IPS DF 6.9 (cell line): ENCODE measurements around the gene ARHGAP42.

Source experiments
- DNase-seq: peaks from one replicate; pipeline ENCODE4 v3.0.0-alpha.2; 2013; ENCODE audit warnings: low read depth, low spot score
- H3K27ac ChIP-seq: one replicate; pipeline ENCODE4 v1.5.1; 2013; ENCODE audit warnings: low read length, control low read depth
- H3K27me3 ChIP-seq: 2 replicates; pipeline ENCODE4 v1.6.1; 2013; ENCODE audit warnings: mild to moderate bottlenecking, low read length; ENCODE audit not compliant: control insufficient read depth, insufficient read depth
- H3K36me3 ChIP-seq: 2 replicates; pipeline ENCODE4 v1.6.1; 2013; ENCODE audit warnings: low read length; ENCODE audit not compliant: control insufficient read depth, insufficient read depth
- H3K4me1 ChIP-seq: 2 replicates; pipeline ENCODE4 v1.6.1; 2013; ENCODE audit warnings: low read length; ENCODE audit not compliant: control insufficient read depth, insufficient read depth
- H3K4me3 ChIP-seq: 2 replicates; pipeline ENCODE4 v1.5.1; 2013; ENCODE audit warnings: mild to moderate bottlenecking, low read length
- H3K9me3 ChIP-seq: 2 replicates; pipeline ENCODE4 v1.6.1; 2013; ENCODE audit warnings: low read length, inconsistent platforms; ENCODE audit not compliant: control insufficient read depth, insufficient read depth
- WGBS: extraction: QIAGEN DNeasy Blood & Tissue Kit; methylation state at CpG from one replicate; pipeline ENCODE4 v1.1.7; 2013; ENCODE audit warnings: mixed read lengths, missing lambda C conversion rate; ENCODE audit not compliant: insufficient read length, insufficient coverage; 5-methylcytosine and 5-hydroxymethylcytosine counted together

ARHGAP42 gene, protein sequence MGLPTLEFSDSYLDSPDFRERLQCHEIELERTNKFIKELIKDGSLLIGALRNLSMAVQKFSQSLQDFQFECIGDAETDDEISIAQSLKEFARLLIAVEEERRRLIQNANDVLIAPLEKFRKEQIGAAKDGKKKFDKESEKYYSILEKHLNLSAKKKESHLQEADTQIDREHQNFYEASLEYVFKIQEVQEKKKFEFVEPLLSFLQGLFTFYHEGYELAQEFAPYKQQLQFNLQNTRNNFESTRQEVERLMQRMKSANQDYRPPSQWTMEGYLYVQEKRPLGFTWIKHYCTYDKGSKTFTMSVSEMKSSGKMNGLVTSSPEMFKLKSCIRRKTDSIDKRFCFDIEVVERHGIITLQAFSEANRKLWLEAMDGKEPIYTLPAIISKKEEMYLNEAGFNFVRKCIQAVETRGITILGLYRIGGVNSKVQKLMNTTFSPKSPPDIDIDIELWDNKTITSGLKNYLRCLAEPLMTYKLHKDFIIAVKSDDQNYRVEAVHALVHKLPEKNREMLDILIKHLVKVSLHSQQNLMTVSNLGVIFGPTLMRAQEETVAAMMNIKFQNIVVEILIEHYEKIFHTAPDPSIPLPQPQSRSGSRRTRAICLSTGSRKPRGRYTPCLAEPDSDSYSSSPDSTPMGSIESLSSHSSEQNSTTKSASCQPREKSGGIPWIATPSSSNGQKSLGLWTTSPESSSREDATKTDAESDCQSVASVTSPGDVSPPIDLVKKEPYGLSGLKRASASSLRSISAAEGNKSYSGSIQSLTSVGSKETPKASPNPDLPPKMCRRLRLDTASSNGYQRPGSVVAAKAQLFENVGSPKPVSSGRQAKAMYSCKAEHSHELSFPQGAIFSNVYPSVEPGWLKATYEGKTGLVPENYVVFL

DNA sequence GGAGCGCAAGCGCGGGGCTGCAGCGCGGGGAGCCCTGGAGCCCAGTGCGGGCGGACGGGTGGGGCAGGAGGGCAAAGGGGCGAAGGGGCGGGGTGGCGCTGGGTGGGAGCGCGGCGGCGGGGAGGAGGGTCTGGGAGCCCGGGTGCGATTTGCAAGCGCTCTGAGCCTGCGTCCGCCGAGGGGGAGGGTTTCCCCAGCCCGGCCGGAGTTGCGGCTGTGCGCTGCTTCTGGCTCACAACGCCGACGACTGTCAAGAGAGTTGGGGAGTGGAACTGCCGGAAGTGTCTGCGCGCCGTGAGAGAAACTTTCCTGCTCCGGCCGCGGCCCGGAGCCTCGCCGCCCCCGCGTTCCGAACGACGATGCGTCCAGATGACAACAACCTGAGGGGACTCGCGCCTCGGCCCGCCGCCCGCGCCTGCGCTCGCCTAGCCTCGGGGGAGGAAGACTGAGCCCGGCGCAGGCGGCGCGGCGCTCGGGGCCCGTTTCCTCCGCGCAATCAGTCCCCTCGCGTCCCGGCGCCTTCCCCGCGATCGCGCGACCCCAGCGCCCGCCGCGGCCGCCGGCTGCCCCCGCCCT lies at the start of gene ARHGAP42:
Gene ARHGAP42 (plus strand): TSS at position 235 of the 576 bp plus-strand sequence. CDS start 391 bp downstream, outside the sequence.
- Histone ChIP-seq H3K27me3 (no peaks in the 10 kb centered on the region), H3K9me3 (no peaks in the 10 kb centered on the region), H3K4me3 (peak within 1 kb of the TSS; percentile 85; the same call in 1 of the 2 replicates), H3K36me3 (no peaks in the 10 kb centered on the region), H3K27ac (no peak within 1 kb of the TSS), H3K4me1 (no peaks in the 10 kb centered on the region)
- WGBS, result no CpG with 5 or more reads among the region's 80 CpGs
- DNase-seq, result no peak

DNA sequence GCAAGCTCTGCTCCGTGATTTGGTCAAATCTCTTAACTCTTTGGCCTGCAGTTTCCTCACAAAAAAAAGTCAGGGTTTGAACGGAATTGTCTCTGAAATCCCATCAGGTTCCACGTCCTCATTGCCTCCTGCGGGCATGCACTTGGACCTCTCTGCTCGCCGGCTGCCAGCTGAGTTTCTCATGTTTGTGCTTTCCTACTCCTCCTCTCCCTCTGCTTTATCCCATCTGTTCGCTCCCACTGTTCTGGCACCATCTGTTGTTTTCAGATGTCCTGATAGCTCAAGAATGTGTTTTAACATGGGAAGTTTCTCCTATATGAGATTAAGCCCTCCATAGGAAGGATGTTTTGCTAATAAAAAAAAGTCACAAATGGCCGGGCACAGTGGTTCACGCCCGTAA lies 49.4 kb upstream of the ARHGAP42 start:
- no peak for DNase-seq
- WGBS, result no CpG with 5 or more reads among the region's 10 CpGs

GRCh38 chr11:100638648-100639047 lies 48.4 kb upstream of the ARHGAP42 start:
- DNase-seq, result no peak
- no peaks in the 10 kb centered on the region for H3K9me3 ChIP-seq
- no peaks in the 10 kb centered on the region for H3K36me3 ChIP-seq
- no peak overlapping the region for H3K4me3 ChIP-seq
- no peaks in the 10 kb centered on the region for H3K27me3 ChIP-seq
- H3K4me1 ChIP-seq, result no peaks in the 10 kb centered on the region; the same call in 1 of the 2 replicates
- no CpG with 5 or more reads among the region's 1 CpG for WGBS
- H3K27ac ChIP-seq, result no peak overlapping the region

More for the DNA sequence above, 49.4 kb upstream of the ARHGAP42 start:
- H3K36me3 ChIP-seq, result no peaks in the 10 kb centered on the region
- no peaks in the 10 kb centered on the region; the same call in 1 of the 2 replicates for H3K4me1 ChIP-seq
- no peak overlapping the region for H3K27ac ChIP-seq
- no peaks in the 10 kb centered on the region for H3K27me3 ChIP-seq
- H3K9me3 ChIP-seq, result no peaks in the 10 kb centered on the region
- no peak overlapping the region for H3K4me3 ChIP-seq

GRCh38 chr11:100639140-100639539 lies 47.9 kb upstream of the ARHGAP42 start:
- Histone ChIP-seq H3K4me3 (no peak overlapping the region), H3K27me3 (no peaks in the 10 kb centered on the region), H3K27ac (no peak overlapping the region), H3K4me1 (no peaks in the 10 kb centered on the region; the same call in 1 of the 2 replicates), H3K9me3 (no peaks in the 10 kb centered on the region), H3K36me3 (no peaks in the 10 kb centered on the region)
- no CpG with 5 or more reads among the region's 9 CpGs for WGBS
- no peak for DNase-seq

- Histone ChIP-seq H3K4me3 (no peak overlapping the region), H3K27ac (no peak overlapping the region), H3K36me3 (no peaks in the 10 kb centered on the region), H3K9me3 (no peaks in the 10 kb centered on the region), H3K27me3 (no peaks in the 10 kb centered on the region), H3K4me1 (no peaks in the 10 kb centered on the region; the same call in 1 of the 2 replicates)
- no peak for DNase-seq
- no CpG with 5 or more reads among the region's 2 CpGs for WGBS
Observed at GRCh38 chr11:100640071-100640470, 47.0 kb upstream of the ARHGAP42 start.

DNA sequence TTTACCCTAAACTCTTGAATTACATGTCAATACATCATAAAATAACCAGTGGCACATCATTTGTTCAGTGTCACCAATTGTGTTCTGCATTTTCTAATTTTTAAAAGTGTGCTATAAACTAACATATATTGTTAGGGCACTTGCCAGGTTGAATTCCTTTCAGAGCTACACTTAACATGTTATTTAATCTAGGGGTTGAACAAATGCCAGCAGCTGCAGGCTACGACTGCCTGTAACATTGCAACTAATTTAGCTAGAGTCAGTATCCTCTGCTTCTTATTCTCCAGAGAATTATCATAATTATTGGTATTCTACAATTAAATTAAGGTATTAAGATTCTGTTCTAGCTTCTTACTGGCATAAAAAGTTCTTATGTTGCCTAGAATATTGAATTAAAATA lies 46.4 kb upstream of the ARHGAP42 start:
- WGBS, result no CpG with 5 or more reads among the region's 1 CpG
- Histone ChIP-seq H3K9me3 (no peaks in the 10 kb centered on the region), H3K27ac (no peak overlapping the region), H3K36me3 (no peaks in the 10 kb centered on the region), H3K27me3 (no peaks in the 10 kb centered on the region), H3K4me1 (no peaks in the 10 kb centered on the region; the same call in 1 of the 2 replicates), H3K4me3 (no peak overlapping the region)
- DNase-seq, result no peak

DNA sequence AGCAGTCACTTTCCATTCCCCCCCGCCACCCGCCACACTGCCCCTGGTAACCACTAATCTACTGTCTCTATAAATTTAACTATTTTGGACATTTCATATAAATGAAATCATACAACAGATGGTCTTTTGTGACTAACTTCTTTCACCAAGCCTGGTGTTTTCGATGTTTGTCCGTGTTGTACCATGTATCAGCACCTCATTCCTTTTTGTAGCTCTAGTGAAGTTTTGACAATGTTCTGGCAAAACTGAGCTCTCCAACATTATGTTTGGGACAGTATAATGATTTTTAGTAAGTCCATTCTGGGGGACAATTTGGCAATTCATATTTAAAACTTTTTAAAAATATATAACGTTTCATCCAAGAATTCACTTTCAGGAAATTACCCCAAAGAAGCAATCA lies 45.6 kb upstream of the ARHGAP42 start:
- Histone ChIP-seq H3K4me3 (no peak overlapping the region), H3K36me3 (no peaks in the 10 kb centered on the region), H3K27ac (no peak overlapping the region), H3K4me1 (no peaks in the 10 kb centered on the region; the same call in 1 of the 2 replicates), H3K27me3 (no peaks in the 10 kb centered on the region), H3K9me3 (no peaks in the 10 kb centered on the region)
- no CpG with 5 or more reads among the region's 5 CpGs for WGBS
- no peak for DNase-seq

DNA sequence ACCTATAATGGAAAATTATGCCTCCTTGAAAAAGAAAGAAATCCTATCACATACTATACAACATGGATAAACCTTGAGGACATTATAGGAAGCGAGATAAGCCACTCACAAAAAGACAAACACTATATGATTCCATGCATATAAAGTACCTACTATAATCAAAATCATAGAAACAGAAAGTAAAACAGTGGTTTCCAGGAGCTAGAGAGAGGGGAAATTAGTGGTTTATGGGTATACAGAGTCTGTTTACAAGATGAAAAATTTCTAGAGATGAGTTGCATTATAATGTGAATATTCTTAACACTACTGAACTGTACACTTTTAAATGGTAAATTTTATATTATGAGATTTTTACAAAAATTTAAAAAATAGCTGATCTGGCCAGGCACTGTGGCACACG lies 40.5 kb upstream of the ARHGAP42 start:
- no peak for DNase-seq
- no peaks in the 10 kb centered on the region for H3K27me3 ChIP-seq
- no peaks in the 10 kb centered on the region for H3K36me3 ChIP-seq
- no peaks in the 10 kb centered on the region for H3K9me3 ChIP-seq
- peaks cover 2% of the 10 kb centered on the region; the same call in 1 of the 2 replicates for H3K4me1 ChIP-seq
- no peak overlapping the region for H3K4me3 ChIP-seq
- WGBS, result no CpG with 5 or more reads among the region's 2 CpGs
- H3K27ac ChIP-seq, result no peak overlapping the region

GRCh38 chr11:100647861-100648260 lies 39.2 kb upstream of the ARHGAP42 start:
- no CpG with 5 or more reads among the region's 4 CpGs for WGBS

GRCh38 chr11:100663583-100663982 lies 23.5 kb upstream of the ARHGAP42 start:
- H3K9me3 ChIP-seq, result no peaks in the 10 kb centered on the region
- no peaks in the 10 kb centered on the region for H3K4me1 ChIP-seq
- H3K36me3 ChIP-seq, result no peaks in the 10 kb centered on the region
- no peak for DNase-seq
- no CpG with 5 or more reads among the region's 1 CpG for WGBS
- no peaks in the 10 kb centered on the region for H3K27me3 ChIP-seq
- no peak overlapping the region for H3K27ac ChIP-seq
- H3K4me3 ChIP-seq, result no peak overlapping the region

More at GRCh38 chr11:100647861-100648260, 39.2 kb upstream of the ARHGAP42 start:
- Histone ChIP-seq H3K4me1 (peaks cover 2% of the 10 kb centered on the region; the same call in 1 of the 2 replicates), H3K4me3 (no peak overlapping the region), H3K27ac (no peak overlapping the region), H3K9me3 (no peaks in the 10 kb centered on the region), H3K36me3 (no peaks in the 10 kb centered on the region), H3K27me3 (no peaks in the 10 kb centered on the region)
- no peak for DNase-seq
